Measurements from ENCODE around the gene FCAMR.

Gene FCAMR

GRCh38 chr1:206962272-206962671 lies 8.0 kb downstream of the FCAMR start:
- TF ChIP-seq CTCF (IDR thresholded peaks at IDR 0.05; ENCODE audit: insufficient read depth, low read depth, low read length, missing control alignments): no peak
- no peak overlapping the region for H3K4me3 ChIP-seq (ENCODE audit: low read depth, low read length)
- no peak for DNase-seq (ENCODE audit: low read depth)

GRCh38 chr1:206961668-206962067 lies 8.6 kb downstream of the FCAMR start:
- no peak for DNase-seq (ENCODE audit: low read depth)

GRCh38 chr1:206960676-206961386 lies 9.4 kb downstream of the FCAMR start:
- DNase-seq (ENCODE audit: low read depth): no peak
- no peak overlapping the region for H3K4me3 ChIP-seq (ENCODE audit: low read depth, low read length)
- TF ChIP-seq CTCF (IDR thresholded peaks at IDR 0.05; ENCODE audit: insufficient read depth, low read depth, low read length, missing control alignments): no peak

More at GRCh38 chr1:206961668-206962067, 8.6 kb downstream of the FCAMR start:
- no peak overlapping the region for H3K4me3 ChIP-seq (ENCODE audit: low read depth, low read length)
- TF ChIP-seq CTCF (IDR thresholded peaks at IDR 0.05; ENCODE audit: insufficient read depth, low read depth, low read length, missing control alignments): no peak

- TF ChIP-seq CTCF (IDR thresholded peaks at IDR 0.05; ENCODE audit: insufficient read depth, low read depth, low read length, missing control alignments): no peak
- no peak overlapping the region for H3K4me3 ChIP-seq (ENCODE audit: low read depth, low read length)
- DNase-seq (ENCODE audit: low read depth): no peak
Measured at GRCh38 chr1:206958144-206958543, 12.1 kb downstream of the FCAMR start.

DNA sequence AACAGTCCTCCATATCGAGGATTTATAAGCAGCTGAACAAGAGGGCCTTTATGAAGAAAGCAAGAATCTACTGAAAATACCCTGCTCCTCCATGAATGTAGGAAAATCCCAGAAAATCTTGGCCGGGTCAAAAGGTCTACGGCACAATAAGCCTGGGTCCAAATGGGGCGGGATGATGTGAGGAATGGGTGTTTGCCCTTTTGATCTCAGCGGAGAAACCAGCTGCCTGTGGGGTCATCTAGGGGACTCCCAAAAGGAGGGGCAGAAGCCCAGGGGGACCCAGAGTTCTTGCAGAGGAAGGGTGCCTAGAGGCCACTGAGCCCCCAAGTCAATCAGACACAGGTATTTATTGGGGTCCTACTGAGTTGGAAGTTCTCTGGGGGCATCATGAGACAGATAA lies 12.6 kb downstream of the FCAMR start:
- no peak for TF ChIP-seq CTCF (IDR thresholded peaks at IDR 0.05; ENCODE audit: insufficient read depth, low read depth, low read length, missing control alignments)
- no peak overlapping the region for H3K4me3 ChIP-seq (ENCODE audit: low read depth, low read length)
- no peak for DNase-seq (ENCODE audit: low read depth)

DNA sequence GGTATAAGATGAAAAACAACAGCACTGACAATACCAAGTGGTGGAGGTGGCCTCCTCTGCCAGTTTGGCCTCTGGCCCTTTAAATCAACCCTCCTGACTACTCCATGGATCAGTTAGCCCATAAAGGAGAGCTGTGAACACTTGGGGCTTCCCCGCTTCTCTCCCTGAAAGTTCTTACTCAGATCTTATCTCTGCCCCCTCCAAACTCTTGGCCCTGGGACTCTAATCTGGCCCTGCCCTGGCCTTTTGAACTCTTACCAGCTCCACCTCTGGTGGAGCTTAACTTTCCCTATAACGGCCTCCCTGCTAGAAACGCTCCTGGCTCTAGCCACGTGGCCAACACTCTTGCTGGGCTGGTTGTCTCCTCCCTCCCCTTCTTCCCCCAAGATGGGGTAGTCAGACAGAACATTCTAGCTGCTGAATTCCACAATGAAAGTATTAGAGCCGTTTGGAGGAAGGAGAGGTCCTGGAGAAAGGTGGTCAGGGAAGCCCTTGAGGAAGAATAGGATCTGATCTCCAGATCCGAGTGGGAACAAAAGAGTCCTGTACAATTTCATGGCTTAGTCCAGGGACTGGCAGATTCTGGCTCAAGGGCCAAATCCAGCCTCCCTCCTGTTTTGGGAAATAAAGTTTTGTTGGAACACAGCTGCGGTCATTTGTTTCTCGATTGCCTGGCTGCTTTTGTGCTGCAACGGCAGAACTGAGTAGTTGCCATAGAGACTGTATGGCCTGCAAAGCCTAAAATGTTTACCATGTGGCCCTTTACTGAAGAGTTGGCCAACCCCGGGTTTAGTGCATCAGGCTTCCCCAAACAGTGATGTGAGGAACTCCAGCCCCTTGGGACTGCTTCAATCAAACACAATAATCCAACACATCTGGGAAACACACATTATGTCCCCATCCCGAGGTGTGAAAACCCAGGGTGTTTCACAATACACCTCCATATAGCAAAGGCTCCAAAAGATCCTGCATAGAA lies 14.5 kb downstream of the FCAMR start:
- H3K4me3 ChIP-seq (ENCODE audit: low read depth, low read length): no peak overlapping the region
- DNase-seq (ENCODE audit: low read depth): peak; percentile 75
- TF ChIP-seq CTCF (IDR thresholded peaks at IDR 0.05; ENCODE audit: insufficient read depth, low read depth, low read length, missing control alignments): no peak

All from GM12865 (cell line).